Embryonic facial prominence (tissue), 1 donor: ENCODE data around the gene OR4C13.
"Not testable (repeated sequence)": the region's sequence is repeated elsewhere in the genome, so short reads cannot be mapped to it uniquely, and the experiment has no call there.

Experiments
- DNase-seq: peaks from one replicate; pipeline ENCODE4 v3.0.0-alpha.2; 2016; ENCODE audit errors: extremely low spot score

Gene OR4C13

GRCh38 chr11:49952091-49952490 is at the start of gene OR4C13:
OR4C13 (plus strand) TSS chr11:49952391; CDS start chr11:49952423, 32 bp downstream.
- no peak for DNase-seq

- DNase-seq = not testable (repeated sequence)
Observed at GRCh38 chr11:49911516-49911915, 40.7 kb upstream of the OR4C13 start.

GRCh38 chr11:49948701-49949100 is 3.5 kb upstream of the OR4C13 start:
- not testable (repeated sequence) for DNase-seq

GRCh38 chr11:49973439-49973838 is 21.2 kb downstream of the OR4C13 start:
- not testable (repeated sequence) for DNase-seq

- not testable (repeated sequence) for DNase-seq
Observed at GRCh38 chr11:49982435-49982834, 30.2 kb downstream of the OR4C13 start, which contains the start of gene OR4C12. OR4C12 (minus strand) TSS chr11:49982535; CDS start chr11:49982501, 34 bp downstream.

- DNase-seq = no peak
Observed at GRCh38 chr11:49995565-49995964, 43.4 kb downstream of the OR4C13 start.
